H9 (cell line): ENCODE results near the gene RETSAT. TPM values are rescaled to one million over a fixed set of nuclear protein-coding genes. Genes with fewer than 3 reads are reported as not detected.

Source experiments
- DNase-seq: peaks from one replicate; pipeline ENCODE4 v3.0.0-alpha.2; 2017
- H2AFZ ChIP-seq: one replicate; pipeline ENCODE4 v1.6.1; 2013; ENCODE audit warnings: mild to moderate bottlenecking, low read length, control low read depth, moderate library complexity
- H2AK5ac ChIP-seq: 2 replicates; pipeline ENCODE4 v1.6.1; 2013; ENCODE audit warnings: low read length, control low read depth, mixed read lengths; ENCODE audit not compliant: insufficient read length
- H2BK120ac ChIP-seq: one replicate; pipeline ENCODE4 v1.6.1; 2013; ENCODE audit warnings: low read depth, mild to moderate bottlenecking, low read length, control low read depth, inconsistent platforms; ENCODE audit not compliant: poor library complexity, severe bottlenecking
- H2BK12ac ChIP-seq: 2 replicates; pipeline ENCODE4 v1.6.1; 2013; ENCODE audit warnings: low read length, control low read depth, mixed read lengths, low read depth; ENCODE audit not compliant: insufficient read length
- H2BK15ac ChIP-seq: 2 replicates; pipeline ENCODE4 v1.6.1; 2013; ENCODE audit warnings: low read depth, low read length, control low read depth
- H2BK20ac ChIP-seq: one replicate; pipeline ENCODE4 v1.6.1; 2013; ENCODE audit warnings: low read depth, mild to moderate bottlenecking, low read length, control low read depth, inconsistent platforms; ENCODE audit not compliant: poor library complexity, severe bottlenecking
- H2BK5ac ChIP-seq: 2 replicates; pipeline ENCODE4 v1.6.1; 2013; ENCODE audit warnings: low read length, control low read depth, mixed read lengths; ENCODE audit not compliant: insufficient read length
- H3K14ac ChIP-seq: 2 replicates; pipeline ENCODE4 v1.6.1; 2013; ENCODE audit warnings: low read length, control low read depth; ENCODE audit not compliant: insufficient read depth
- H3K18ac ChIP-seq: 2 replicates; pipeline ENCODE4 v1.6.1; 2013; ENCODE audit warnings: low read depth, mild to moderate bottlenecking, mixed read lengths, low read length, control low read depth; ENCODE audit not compliant: insufficient read length
- H3K23ac ChIP-seq: 2 replicates; pipeline ENCODE4 v1.6.1; 2013; ENCODE audit warnings: low read length, control low read depth, mixed read lengths, low read depth; ENCODE audit not compliant: insufficient read length
- H3K23me2 ChIP-seq: 2 replicates; pipeline ENCODE4 v1.6.1; 2013; ENCODE audit warnings: low read depth, mild to moderate bottlenecking, mixed read lengths, low read length, control low read depth; ENCODE audit not compliant: insufficient read length, poor library complexity, severe bottlenecking
- H3K27ac ChIP-seq: 2 replicates; pipeline ENCODE4 v1.5.1; 2013; ENCODE audit warnings: low read length, control low read depth, mixed read lengths, low read depth; ENCODE audit not compliant: insufficient read length
- H3K27me3 ChIP-seq: 2 replicates; pipeline ENCODE4 v1.6.1; 2013; ENCODE audit warnings: low read length, control low read depth, inconsistent platforms; ENCODE audit not compliant: insufficient read depth
- H3K4ac ChIP-seq: 2 replicates; pipeline ENCODE4 v1.6.1; 2013; ENCODE audit warnings: low read depth, mild to moderate bottlenecking, control low read depth, inconsistent platforms, low read length, moderate library complexity
- H3K4me1 ChIP-seq: 2 replicates; pipeline ENCODE4 v1.6.1; 2013; ENCODE audit warnings: low read length, control low read depth, inconsistent platforms; ENCODE audit not compliant: insufficient read depth
- H3K4me2 ChIP-seq: 2 replicates; pipeline ENCODE4 v1.6.1; 2013; ENCODE audit warnings: low read length, control low read depth, mixed read lengths; ENCODE audit not compliant: insufficient read length, insufficient read depth
- H3K56ac ChIP-seq: 2 replicates; pipeline ENCODE4 v1.6.1; 2013; ENCODE audit warnings: low read depth, mild to moderate bottlenecking, mixed read lengths, low read length, control low read depth; ENCODE audit not compliant: insufficient read length
- H3K79me1 ChIP-seq: 2 replicates; pipeline ENCODE4 v1.6.1; 2013; ENCODE audit warnings: low read depth, mild to moderate bottlenecking, moderate library complexity, low read length, control low read depth, inconsistent platforms; ENCODE audit not compliant: insufficient read depth, poor library complexity, severe bottlenecking
- H3K79me2 ChIP-seq: 2 replicates; pipeline ENCODE4 v1.6.1; 2013; ENCODE audit warnings: low read length, control low read depth, inconsistent platforms; ENCODE audit not compliant: insufficient read depth
- H3K9ac ChIP-seq: 2 replicates; pipeline ENCODE4 v1.6.1; 2013; ENCODE audit warnings: low read length, control low read depth, mixed read lengths; ENCODE audit not compliant: insufficient read length; ENCODE audit errors: extremely low read depth
- H3K9me3 ChIP-seq: one replicate; pipeline ENCODE4 v1.6.1; 2013; ENCODE audit warnings: low read depth, low read length, inconsistent platforms; ENCODE audit not compliant: control insufficient read depth
- H3T11ph ChIP-seq: one replicate; pipeline ENCODE4 v1.6.1; 2013; ENCODE audit warnings: mild to moderate bottlenecking, low read length, control low read depth, inconsistent platforms
- H4K20me1 ChIP-seq: one replicate; pipeline ENCODE4 v1.6.1; 2013; ENCODE audit not compliant: control insufficient read depth, insufficient read length, insufficient read depth
- H4K5ac ChIP-seq: 2 replicates; pipeline ENCODE4 v1.6.1; 2013; ENCODE audit warnings: low read depth, mild to moderate bottlenecking, mixed read lengths, low read length, control low read depth; ENCODE audit not compliant: insufficient read length
- H4K8ac ChIP-seq: replicated peaks from 2 replicates; pipeline ENCODE4 v1.6.1; 2013; ENCODE audit warnings: low read length, control low read depth, mixed read lengths, low read depth; ENCODE audit not compliant: insufficient read length
- H4K91ac ChIP-seq: 2 replicates; pipeline ENCODE4 v1.6.1; 2013; ENCODE audit warnings: low read depth, mild to moderate bottlenecking, moderate library complexity, mixed read lengths, low read length, control low read depth; ENCODE audit not compliant: insufficient read length
- H3K27ac Mint-ChIP-seq, 3 experiments: 2 replicates in 2 of 3; 3 replicates in 1 of 3; pipeline ENCODE4 v1.8.0; 2020 to 2021; ENCODE audit warnings: mixed read lengths in 3 of 3, mild to moderate bottlenecking in 1 of 3, moderate library complexity in 1 of 3
- H3K27me3 Mint-ChIP-seq: 2 replicates; pipeline ENCODE4 v1.8.0; 2021; ENCODE audit warnings: low read depth, mild to moderate bottlenecking, moderate library complexity, mixed read lengths
- H3K36me3 Mint-ChIP-seq, 3 experiments: 2 replicates in 2 of 3; 3 replicates in 1 of 3; pipeline ENCODE4 v1.8.0; 2020 to 2021; ENCODE audit warnings: low read depth in 3 of 3, mixed read lengths in 3 of 3; ENCODE audit not compliant: insufficient read depth in 1 of 3
- H3K4me1 Mint-ChIP-seq, 2 experiments: 2 replicates each; pipeline ENCODE4 v1.8.0; 2020; ENCODE audit warnings: mixed read lengths in 2 of 2
- H3K4me3 Mint-ChIP-seq, 2 experiments: 2 replicates in 1 of 2; 3 replicates in 1 of 2; pipeline ENCODE4 v1.8.0; 2020 to 2021; ENCODE audit warnings: mild to moderate bottlenecking in 2 of 2, mixed read lengths in 2 of 2, moderate library complexity in 1 of 2
- H3K9me3 Mint-ChIP-seq, 2 experiments: 2 replicates in 1 of 2; 3 replicates in 1 of 2; pipeline ENCODE4 v1.8.0; 2020; ENCODE audit warnings: mild to moderate bottlenecking in 2 of 2, mixed read lengths in 2 of 2, moderate library complexity in 1 of 2
- CTCF ChIP-seq: fragments of 200-600 bp; sonication (generic); conservative IDR thresholded peaks from 3 replicates; pipeline ENCODE4 v1.8.0; 2021; ENCODE audit warnings: antibody characterized with exemption, mild to moderate bottlenecking
- WGBS: extraction: QIAGEN DNeasy Blood & Tissue Kit; methylation state at CpG from one replicate; pipeline ENCODE4 v1.1.7; 2013; ENCODE audit warnings: missing lambda C conversion rate, low lambda C conversion rate, mixed read lengths; ENCODE audit not compliant: insufficient read length; ENCODE audit errors: extremely low coverage; 5-methylcytosine and 5-hydroxymethylcytosine counted together
- total RNA-seq: library from RNA; stranded (reverse); gene quantifications from 2 replicates; pipeline ENCODE4 v1.2.1, GENCODE V29; 2021

RETSAT gene
- total RNA-seq, 1 experiment from 2014 or later: 16.7 TPM

- no peak overlapping the region for H3K4ac ChIP-seq
- no CpG with 5 or more reads among the region's 14 CpGs for WGBS
- no peak overlapping the region for H4K91ac ChIP-seq
- H4K20me1 ChIP-seq: no peaks in the 10 kb centered on the region
- no peak overlapping the region for H3K9ac ChIP-seq
- no peak overlapping the region for H2BK15ac ChIP-seq
- H3K23ac ChIP-seq: no peak overlapping the region
- Mint-ChIP-seq H3K27ac (no peak overlapping the region; a peak in 1 of 7 replicates), H3K4me1 (peaks cover 14 to 17% of the 10 kb centered on the region in 2 experiments), H3K9me3 (no peaks in the 10 kb centered on the region), H3K27me3 (no peaks in the 10 kb centered on the region), H3K4me3 (no peak overlapping the region), H3K36me3 (peaks cover 0 to 25% (median 19%) of the 10 kb centered on the region in 3 experiments; a peak in 6 of 7 replicates)
- no peak overlapping the region for H4K5ac ChIP-seq
- no peak for DNase-seq
- H3K4me2 ChIP-seq: no peak overlapping the region
- H2BK5ac ChIP-seq: no peak overlapping the region
- no peak overlapping the region for H3K27ac ChIP-seq
- no peak overlapping the region for H2AK5ac ChIP-seq
- H2BK12ac ChIP-seq: no peak overlapping the region
- H3K27me3 ChIP-seq: no peaks in the 10 kb centered on the region
- no peaks in the 10 kb centered on the region for H3K79me1 ChIP-seq
- H3K9me3 ChIP-seq: no peaks in the 10 kb centered on the region
- H3K79me2 ChIP-seq: no peaks in the 10 kb centered on the region
- H3K18ac ChIP-seq: no peak overlapping the region
- no peak overlapping the region for H3K56ac ChIP-seq
- H3T11ph ChIP-seq: no peak overlapping the region
- no peaks in the 10 kb centered on the region for H3K4me1 ChIP-seq
- no peak for TF ChIP-seq CTCF
- no peak overlapping the region for H4K8ac ChIP-seq
- H2BK20ac ChIP-seq: no peak overlapping the region
- H2BK120ac ChIP-seq: no peak overlapping the region
- no peaks in the 10 kb centered on the region for H3K23me2 ChIP-seq
- H2AFZ ChIP-seq: no peak overlapping the region
- no peak overlapping the region for H3K14ac ChIP-seq
Observed at GRCh38 chr2:85395912-85396475, 41.7 kb upstream of the RETSAT start.
